BLaER1 (cell line): ENCODE measurements around the gene IQSEC1.

Source experiments
- H3K27ac ChIP-seq: shearing (Covaris generic); formaldehyde crosslinking; 2 replicates; pipeline ENCODE4 v1.8.1; 2022
- H3K27me3 ChIP-seq: shearing (Covaris generic); formaldehyde crosslinking; 2 replicates; pipeline ENCODE4 v1.8.1; 2022
- H3K36me3 ChIP-seq: shearing (Covaris generic); formaldehyde crosslinking; 2 replicates; pipeline ENCODE4 v1.8.1; 2022
- H3K4me1 ChIP-seq: shearing (Covaris generic); formaldehyde crosslinking; 2 replicates; pipeline ENCODE4 v1.8.1; 2022
- H3K4me2 ChIP-seq: shearing (Covaris generic); formaldehyde crosslinking; 2 replicates; pipeline ENCODE4 v1.8.1; 2022
- H3K4me3 ChIP-seq: shearing (Covaris generic); formaldehyde crosslinking; 2 replicates; pipeline ENCODE4 v1.8.1; 2022
- H3K9ac ChIP-seq: shearing (Covaris generic); formaldehyde crosslinking; 2 replicates; pipeline ENCODE4 v1.8.1; 2022
- H3K9me3 ChIP-seq: shearing (Covaris generic); formaldehyde crosslinking; 2 replicates; pipeline ENCODE4 v1.8.1; 2022
- H4K20me1 ChIP-seq: shearing (Covaris generic); formaldehyde crosslinking; 2 replicates; pipeline ENCODE4 v1.8.1; 2022
- Cebpa-rat ChIP-seq: shearing (Covaris generic); IDR thresholded peaks from 2 replicates; pipeline ENCODE4 v1.8.1; 2022

Gene IQSEC1

DNA sequence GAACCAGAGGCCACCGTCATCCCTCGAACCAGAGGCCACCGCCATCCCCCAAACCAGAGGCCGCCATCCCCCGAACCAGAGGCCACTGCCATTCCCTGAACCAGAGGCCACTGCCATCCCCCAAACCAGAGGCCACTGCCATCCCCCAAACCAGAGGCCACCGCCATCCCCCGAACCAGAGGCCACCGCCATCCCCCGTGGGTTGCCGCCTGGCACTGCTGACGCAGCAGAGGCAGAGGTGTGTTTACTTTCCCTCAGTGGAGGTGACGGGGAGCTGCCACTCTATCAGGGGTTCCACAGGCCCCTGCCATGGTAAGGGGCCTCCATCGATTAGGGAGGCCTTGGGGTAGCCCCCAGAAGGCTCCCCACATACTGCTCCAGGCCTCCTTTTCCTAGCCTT, 1.5 kb downstream of the IQSEC1 start:
- Histone ChIP-seq H3K9me3 (no peaks in the 10 kb centered on the region), H3K4me1 (peaks cover 97% of the 10 kb centered on the region), H3K36me3 (no peaks in the 10 kb centered on the region), H3K27ac (peak overlapping the region; percentile 95), H3K4me2 (peak overlapping the region; percentile 98), H3K4me3 (peak overlapping the region; percentile 71), H4K20me1 (peaks cover 18% of the 10 kb centered on the region), H3K27me3 (no peaks in the 10 kb centered on the region), H3K9ac (peak overlapping the region; percentile 85)
- no peak for TF ChIP-seq Cebpa-rat

DNA sequence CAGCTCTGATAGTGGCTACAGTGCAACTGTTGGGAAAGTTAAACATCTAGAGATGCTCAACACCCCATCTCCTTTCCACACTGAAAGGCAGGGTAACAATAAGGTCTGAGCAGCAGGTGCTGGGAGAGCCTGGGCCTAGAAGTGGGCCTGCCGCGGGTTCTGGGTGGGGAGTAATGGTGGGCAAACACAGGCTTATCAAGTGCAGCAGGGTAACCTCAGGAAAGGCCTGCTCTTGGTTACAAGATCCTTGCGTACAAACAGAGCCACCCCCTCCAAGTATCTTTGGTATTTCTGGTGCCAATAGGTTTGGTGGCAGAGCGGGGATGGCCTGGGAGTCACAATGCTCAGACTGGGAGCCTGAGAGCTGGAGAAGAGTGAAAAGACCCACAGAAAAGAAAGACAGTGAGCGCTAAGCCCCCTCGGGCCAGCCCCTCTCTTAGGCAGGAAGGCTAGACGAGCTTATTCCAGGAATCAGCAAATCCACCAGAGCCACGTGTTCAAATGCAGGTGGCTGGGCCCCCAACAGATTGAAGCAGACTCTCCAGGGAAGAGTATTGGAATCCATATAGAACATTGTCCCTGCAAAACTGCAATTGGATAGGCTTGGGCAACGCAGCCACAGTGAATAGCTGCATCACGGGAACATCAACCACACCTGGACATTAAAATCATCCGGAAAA, 2.7 kb downstream of the IQSEC1 start:
- no peak; the same call in 1 of the 2 replicates for TF ChIP-seq Cebpa-rat
- no peaks in the 10 kb centered on the region for H3K9me3 ChIP-seq
- peaks cover 30% of the 10 kb centered on the region for H4K20me1 ChIP-seq
- no peaks in the 10 kb centered on the region for H3K27me3 ChIP-seq
- H3K9ac ChIP-seq = peak overlapping the region; percentile 85
- no peaks in the 10 kb centered on the region for H3K36me3 ChIP-seq
- peaks cover 97% of the 10 kb centered on the region for H3K4me1 ChIP-seq
- peak overlapping the region; percentile 95 for H3K27ac ChIP-seq
- peak overlapping the region; percentile 98 for H3K4me2 ChIP-seq
- H3K4me3 ChIP-seq = peak overlapping the region; percentile 71; the same call in 1 of the 2 replicates

DNA sequence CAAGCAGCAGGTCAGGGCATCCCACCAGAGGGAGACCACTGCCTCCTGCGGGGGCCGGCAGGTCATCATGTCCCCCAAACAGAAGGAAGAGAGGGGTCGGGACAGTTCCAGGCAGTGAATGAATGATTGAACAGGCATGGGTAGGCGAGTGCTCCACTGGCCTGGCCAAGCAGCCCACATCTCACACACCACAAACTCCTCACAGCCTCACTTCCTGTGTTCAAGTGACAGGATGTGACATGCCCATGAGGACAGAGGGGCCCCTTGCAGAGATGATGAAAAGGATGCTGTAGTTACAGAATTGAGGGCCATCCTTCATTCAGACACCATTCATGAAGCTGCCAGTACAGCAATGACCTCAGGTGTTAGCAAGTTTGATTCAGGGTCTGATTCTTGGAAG, 3.7 kb downstream of the IQSEC1 start:
- no peaks in the 10 kb centered on the region for H3K27me3 ChIP-seq
- peak overlapping the region; percentile 85 for H3K9ac ChIP-seq
- no peak for TF ChIP-seq Cebpa-rat
- H4K20me1 ChIP-seq = peaks cover 40% of the 10 kb centered on the region
- H3K36me3 ChIP-seq = no peaks in the 10 kb centered on the region; the same call in 1 of the 2 replicates
- H3K27ac ChIP-seq = peak overlapping the region; percentile 95
- H3K9me3 ChIP-seq = no peaks in the 10 kb centered on the region
- peak overlapping the region; percentile 71 for H3K4me3 ChIP-seq
- peak overlapping the region; percentile 98 for H3K4me2 ChIP-seq
- H3K4me1 ChIP-seq = peaks cover 97% of the 10 kb centered on the region

DNA sequence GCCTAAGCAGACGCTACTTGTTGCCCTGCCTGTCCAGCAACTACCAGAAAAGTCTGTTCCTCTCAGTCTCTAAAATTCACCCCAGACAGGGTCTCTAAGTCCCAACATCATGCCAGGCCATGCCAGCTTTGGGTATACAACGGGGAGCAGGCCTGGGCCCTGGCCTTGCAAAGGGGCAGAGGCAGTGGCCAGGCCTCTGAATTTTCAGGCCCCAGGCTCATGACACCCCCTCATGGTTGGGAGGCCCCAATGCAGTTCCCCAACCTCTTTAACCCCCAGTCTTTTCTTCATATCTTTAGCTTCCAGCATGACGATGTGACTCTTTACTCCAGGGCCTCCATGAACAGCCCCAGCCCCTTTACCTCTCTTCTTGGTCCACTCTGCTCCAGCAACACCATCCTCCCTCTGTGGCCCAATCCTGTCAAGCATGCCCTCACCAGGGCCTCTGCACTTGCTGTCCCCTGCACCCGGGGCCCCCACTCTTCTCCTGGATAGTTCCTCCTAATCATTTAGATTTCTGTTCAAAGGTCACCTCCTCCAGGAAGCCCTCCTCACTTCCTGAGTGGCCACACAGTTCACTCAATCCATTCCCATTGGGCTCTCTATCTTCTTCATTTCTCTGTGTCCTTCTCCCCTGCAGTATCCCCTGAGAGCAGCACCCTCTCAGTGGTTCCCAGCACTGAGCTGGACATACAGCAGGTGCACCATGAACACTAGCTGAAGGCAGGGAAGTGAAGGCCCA, 4.8 kb downstream of the IQSEC1 start:
- Histone ChIP-seq H3K27me3 (no peaks in the 10 kb centered on the region), H3K36me3 (peaks cover 10% of the 10 kb centered on the region), H3K4me2 (peak overlapping the region; percentile 98), H3K9me3 (no peaks in the 10 kb centered on the region), H3K4me3 (no peak overlapping the region), H3K27ac (peak overlapping the region; percentile 95), H3K9ac (peak overlapping the region; percentile 44), H3K4me1 (peaks cover 97% of the 10 kb centered on the region), H4K20me1 (peaks cover 51% of the 10 kb centered on the region)
- no peak for TF ChIP-seq Cebpa-rat

DNA sequence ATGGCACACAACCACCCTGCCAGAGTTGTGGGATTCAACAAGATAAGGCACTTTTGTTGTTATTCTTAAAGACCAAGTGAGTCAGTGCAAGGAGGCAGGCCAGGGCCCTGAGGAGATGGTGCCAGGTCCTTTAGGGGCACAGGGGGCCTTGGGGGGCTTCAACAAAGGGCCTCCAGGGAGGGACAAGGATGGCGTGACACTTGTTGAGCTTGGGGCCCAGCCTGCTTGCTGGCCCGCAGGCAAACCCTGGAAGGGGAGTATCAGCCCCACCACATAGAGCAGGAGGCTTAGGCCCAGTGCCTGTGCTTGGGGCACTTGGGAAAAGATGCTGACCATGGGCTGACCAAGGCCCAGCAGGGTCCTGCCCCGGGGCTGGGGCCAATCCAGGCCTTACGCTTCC, 5.5 kb downstream of the IQSEC1 start:
- peak overlapping the region; percentile 98 for H3K4me2 ChIP-seq
- H3K4me1 ChIP-seq = peaks cover 99% of the 10 kb centered on the region
- H3K36me3 ChIP-seq = peaks cover 12% of the 10 kb centered on the region
- H3K9me3 ChIP-seq = no peaks in the 10 kb centered on the region
- TF ChIP-seq Cebpa-rat = no peak
- no peak overlapping the region for H3K4me3 ChIP-seq
- H3K27ac ChIP-seq = peak overlapping the region; percentile 95
- H3K9ac ChIP-seq = peak overlapping the region; percentile 71; the same call in 1 of the 2 replicates
- H3K27me3 ChIP-seq = no peaks in the 10 kb centered on the region
- H4K20me1 ChIP-seq = peaks cover 57% of the 10 kb centered on the region

DNA sequence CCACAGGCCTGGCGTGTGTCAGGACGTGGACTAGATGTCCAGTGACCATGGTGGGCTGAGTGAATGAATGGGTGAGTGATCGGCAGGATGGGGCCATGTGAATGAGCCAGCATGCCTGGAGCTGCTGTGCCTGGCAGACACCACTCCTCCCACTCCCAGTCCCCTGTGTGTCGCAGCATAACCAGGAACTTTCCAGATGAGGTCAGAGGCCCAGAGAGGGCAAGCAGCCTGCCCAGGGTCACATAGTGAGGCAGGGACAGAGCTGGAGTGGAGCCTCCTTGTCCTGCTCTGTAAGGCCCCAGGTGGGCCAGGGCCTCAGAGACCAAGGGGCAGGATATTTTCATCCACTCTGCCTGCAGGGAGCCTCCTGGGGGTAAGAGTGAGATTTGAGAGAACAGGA, 6.4 kb downstream of the IQSEC1 start:
- Histone ChIP-seq H3K27me3 (no peaks in the 10 kb centered on the region), H3K9ac (peak overlapping the region; percentile 71), H3K4me3 (peak overlapping the region; percentile 32), H3K4me1 (peaks cover 100% of the 10 kb centered on the region), H4K20me1 (peaks cover 67% of the 10 kb centered on the region), H3K27ac (peak overlapping the region; percentile 95), H3K9me3 (no peaks in the 10 kb centered on the region), H3K36me3 (peaks cover 22% of the 10 kb centered on the region), H3K4me2 (peak overlapping the region; percentile 98)
- TF ChIP-seq Cebpa-rat = no peak

DNA sequence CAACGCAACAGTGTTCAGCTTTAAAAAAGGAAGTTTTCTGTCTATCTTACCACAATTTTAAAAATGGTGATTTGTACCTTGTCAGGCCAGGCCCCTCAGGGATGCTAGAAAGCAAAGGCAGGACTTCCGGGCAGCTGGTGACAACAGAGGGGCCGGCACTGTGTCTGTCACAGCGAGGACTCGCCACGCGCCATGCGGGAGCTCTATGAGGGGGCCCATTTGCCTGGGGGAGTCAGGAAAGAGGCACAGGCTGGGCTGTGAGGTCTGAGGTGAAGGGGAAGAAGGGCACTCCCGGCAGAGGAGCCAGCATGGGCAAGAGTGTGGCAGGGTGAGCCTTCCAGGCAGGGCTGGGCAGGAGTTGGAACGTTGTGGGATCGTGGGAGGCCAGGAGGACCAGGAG, 7.0 kb downstream of the IQSEC1 start:
- Histone ChIP-seq H3K36me3 (peaks cover 28% of the 10 kb centered on the region), H3K9ac (peak overlapping the region; percentile 71), H3K4me3 (peak overlapping the region; percentile 32), H4K20me1 (peaks cover 73% of the 10 kb centered on the region), H3K9me3 (no peaks in the 10 kb centered on the region), H3K27ac (peak overlapping the region; percentile 95), H3K4me2 (peak overlapping the region; percentile 98), H3K27me3 (no peaks in the 10 kb centered on the region), H3K4me1 (peaks cover 100% of the 10 kb centered on the region)
- no peak for TF ChIP-seq Cebpa-rat

DNA sequence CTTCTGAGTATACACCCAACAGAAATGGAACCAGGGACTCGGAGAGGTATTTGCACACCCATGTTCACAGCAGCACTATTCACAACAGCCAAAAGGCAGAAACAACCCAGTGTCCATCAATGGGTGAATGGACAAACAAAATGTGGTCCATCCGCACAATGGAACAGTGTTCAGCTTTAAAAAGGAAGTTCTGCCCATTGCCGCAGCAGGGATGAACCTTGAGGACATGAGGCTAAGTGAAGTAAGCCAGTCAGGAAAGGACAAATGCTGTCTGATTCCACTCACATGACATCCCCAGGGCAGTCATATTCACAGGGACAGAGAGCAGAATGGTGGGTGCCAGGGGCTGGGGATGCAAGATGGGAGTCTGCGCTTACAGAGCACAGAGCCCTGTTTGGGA, 7.5 kb downstream of the IQSEC1 start:
- peaks cover 100% of the 10 kb centered on the region for H3K4me1 ChIP-seq
- peaks cover 31% of the 10 kb centered on the region for H3K36me3 ChIP-seq
- TF ChIP-seq Cebpa-rat = no peak

DNA sequence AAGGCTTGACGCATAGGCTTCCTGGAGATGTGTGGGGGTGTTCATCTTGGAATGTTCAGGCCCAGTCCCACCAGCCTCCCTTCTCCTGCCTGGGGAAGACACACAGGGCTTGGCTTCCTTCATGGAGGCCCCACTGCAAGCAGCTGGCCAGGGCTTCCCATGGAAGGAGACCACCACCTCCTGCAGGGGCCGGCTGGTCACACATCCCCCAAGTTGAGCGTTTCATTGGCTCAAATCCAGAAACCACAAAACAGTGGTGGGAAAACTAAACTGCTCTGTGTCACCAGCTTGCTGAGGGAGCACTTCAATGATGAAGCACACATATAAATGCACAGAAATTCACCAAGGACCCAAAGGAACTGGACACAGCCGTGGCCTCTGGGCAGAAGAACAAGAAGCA, 8.3 kb downstream of the IQSEC1 start:
- Histone ChIP-seq H3K4me3 (no peak overlapping the region), H3K27ac (peak overlapping the region; percentile 54; the same call in 1 of the 2 replicates), H3K27me3 (no peaks in the 10 kb centered on the region), H3K36me3 (peaks cover 39% of the 10 kb centered on the region), H4K20me1 (peaks cover 85% of the 10 kb centered on the region), H3K4me1 (peaks cover 100% of the 10 kb centered on the region), H3K9ac (no peak overlapping the region), H3K9me3 (no peaks in the 10 kb centered on the region), H3K4me2 (peak overlapping the region; percentile 98)
- no peak for TF ChIP-seq Cebpa-rat

More for the DNA sequence above, 7.5 kb downstream of the IQSEC1 start:
- peaks cover 78% of the 10 kb centered on the region for H4K20me1 ChIP-seq
- H3K9me3 ChIP-seq = no peaks in the 10 kb centered on the region
- H3K27ac ChIP-seq = peak overlapping the region; percentile 95
- H3K4me3 ChIP-seq = no peak overlapping the region
- H3K27me3 ChIP-seq = no peaks in the 10 kb centered on the region
- peak overlapping the region; percentile 71; the same call in 1 of the 2 replicates for H3K9ac ChIP-seq
- H3K4me2 ChIP-seq = peak overlapping the region; percentile 98
